Jurkat, Clone E6-1 (cell line): Measurements from ENCODE around the gene C8B.

Experiments used
- DNase-seq: peaks from one replicate; pipeline ENCODE4 v3.0.0-alpha.2; 2011; ENCODE audit warnings: low read depth, low spot score
- H3K4me3 ChIP-seq: 2 replicates; pipeline ENCODE4 v1.5.1; 2011; ENCODE audit warnings: mild to moderate bottlenecking, low read length, control low read depth, moderate library complexity

C8B gene

GRCh38 chr1:56973923-56974742, 8.3 kb upstream of the C8B start:
- no peak overlapping the region for H3K4me3 ChIP-seq
- peak; percentile 23 for DNase-seq

- no peak overlapping the region for H3K4me3 ChIP-seq
- no peak for DNase-seq
These were observed 7.2 kb upstream of the C8B start for GRCh38 chr1:56972976-56973375.

GRCh38 chr1:56970280-56970679, 4.5 kb upstream of the C8B start:
- DNase-seq, result no peak
- H3K4me3 ChIP-seq, result no peak overlapping the region

- no peak overlapping the region for H3K4me3 ChIP-seq
- no peak for DNase-seq
These were observed 3.2 kb upstream of the C8B start for GRCh38 chr1:56968878-56969495.

GRCh38 chr1:56967900-56968832, 2.4 kb upstream of the C8B start:
- DNase-seq, result no peak
- H3K4me3 ChIP-seq, result no peak overlapping the region

GRCh38 chr1:56967355-56967754, 1.5 kb upstream of the C8B start:
- no peak overlapping the region for H3K4me3 ChIP-seq
- no peak for DNase-seq

GRCh38 chr1:56966698-56966999, 834 bp upstream of the C8B start:
- no peak for DNase-seq
- H3K4me3 ChIP-seq, result no peak overlapping the region

GRCh38 chr1:56965191-56965590, 624 bp downstream of the C8B start:
- DNase-seq, result no peak
- no peak overlapping the region for H3K4me3 ChIP-seq

GRCh38 chr1:56964349-56965017, 1.3 kb downstream of the C8B start:
- H3K4me3 ChIP-seq, result no peak overlapping the region
- DNase-seq, result no peak

- no peak for DNase-seq
These were observed 2.1 kb downstream of the C8B start for GRCh38 chr1:56963667-56964066.

GRCh38 chr1:56961426-56961825, 4.4 kb downstream of the C8B start:
- no peak for DNase-seq
- no peak overlapping the region for H3K4me3 ChIP-seq

More at GRCh38 chr1:56963667-56964066, 2.1 kb downstream of the C8B start:
- H3K4me3 ChIP-seq, result no peak overlapping the region

GRCh38 chr1:56958526-56958925, 7.3 kb downstream of the C8B start:
- no peak for DNase-seq
- H3K4me3 ChIP-seq, result no peak overlapping the region

- no peak for DNase-seq
- H3K4me3 ChIP-seq, result no peak overlapping the region
These were observed 7.9 kb downstream of the C8B start for GRCh38 chr1:56957931-56958330.

- DNase-seq, result no peak
- no peak overlapping the region for H3K4me3 ChIP-seq
These were observed 11.2 kb downstream of the C8B start for GRCh38 chr1:56954664-56955063.

GRCh38 chr1:56953386-56953785, 12.4 kb downstream of the C8B start:
- no peak for DNase-seq
- H3K4me3 ChIP-seq, result no peak overlapping the region

- DNase-seq, result no peak
- no peak overlapping the region for H3K4me3 ChIP-seq
These were observed 13.3 kb downstream of the C8B start for GRCh38 chr1:56952501-56952900.

GRCh38 chr1:56948403-56949023, 17.3 kb downstream of the C8B start:
- DNase-seq, result no peak
- no peak overlapping the region for H3K4me3 ChIP-seq

GRCh38 chr1:56940039-56940438, 25.8 kb downstream of the C8B start:
- DNase-seq, result no peak
- no peak overlapping the region for H3K4me3 ChIP-seq

- DNase-seq, result no peak
- H3K4me3 ChIP-seq, result no peak overlapping the region
These were observed 26.6 kb downstream of the C8B start for GRCh38 chr1:56939209-56939608.
